IMR-90 (cell line): Measurements from ENCODE around the gene DDX27.

Experiments used
- CEBPB ChIP-seq: IDR thresholded peaks from 2 replicates; pipeline ENCODE4 v1.6.1; 2012; ENCODE audit warnings: low read depth, low read length, improper control_type of control experiment
- CTCF ChIP-seq: conservative IDR thresholded peaks from 2 replicates; pipeline ENCODE4 v1.5.1; 2012; ENCODE audit warnings: mild to moderate bottlenecking, low read depth, low read length, improper control_type of control experiment
- ELK1 ChIP-seq: fragments of 150-350 bp; IDR thresholded peaks from 2 replicates; pipeline ENCODE4 v1.6.1; 2016; ENCODE audit warnings: low read depth, mild to moderate bottlenecking, low read length, moderate library complexity, borderline replicate concordance
- POLR2A ChIP-seq: IDR thresholded peaks from 2 replicates; pipeline ENCODE4 v1.6.1; 2012; ENCODE audit warnings: mild to moderate bottlenecking, low read depth, low read length
- RAD21 ChIP-seq: IDR thresholded peaks from 2 replicates; pipeline ENCODE4 v1.6.1; 2012; ENCODE audit warnings: low read length, improper control_type of control experiment
- RCOR1 ChIP-seq: IDR thresholded peaks from 2 replicates; pipeline ENCODE4 v1.6.1; 2012; ENCODE audit warnings: mild to moderate bottlenecking, low read length, improper control_type of control experiment; ENCODE audit not compliant: insufficient replicate concordance

- TF ChIP-seq RCOR1 (no peak), CTCF (no peak), RAD21 (no peak), CEBPB (no peak), POLR2A (no peak), ELK1 (no peak)
Measured at GRCh38 chr20:49267327-49267726, 48.1 kb downstream of the DDX27 start.
